GM23248 (cell line): Measurements from ENCODE around the gene GPER1.

Experiments
- EZH2 ChIP-seq: fragments of 200-600 bp; sonication (generic); IDR thresholded peaks from 2 replicates; pipeline ENCODE4 v1.6.1; 2018; ENCODE audit warnings: antibody characterized with exemption, mild to moderate bottlenecking; ENCODE audit not compliant: insufficient read depth, poor library complexity, severe bottlenecking
- EZH2phosphoT487 ChIP-seq: fragments of 200-600 bp; sonication (generic); IDR thresholded peaks from 2 replicates; pipeline ENCODE4 v1.6.1; 2018; ENCODE audit warnings: antibody characterized with exemption, moderate library complexity, mild to moderate bottlenecking, low read depth; ENCODE audit not compliant: insufficient read depth

- no peak for TF ChIP-seq EZH2
- TF ChIP-seq EZH2phosphoT487, result no peak
Measured at GRCh38 chr7:1058821-1059199, 29.1 kb upstream of the GPER1 start.
